Measurements from ENCODE around the gene SH3BP5.

DNA sequence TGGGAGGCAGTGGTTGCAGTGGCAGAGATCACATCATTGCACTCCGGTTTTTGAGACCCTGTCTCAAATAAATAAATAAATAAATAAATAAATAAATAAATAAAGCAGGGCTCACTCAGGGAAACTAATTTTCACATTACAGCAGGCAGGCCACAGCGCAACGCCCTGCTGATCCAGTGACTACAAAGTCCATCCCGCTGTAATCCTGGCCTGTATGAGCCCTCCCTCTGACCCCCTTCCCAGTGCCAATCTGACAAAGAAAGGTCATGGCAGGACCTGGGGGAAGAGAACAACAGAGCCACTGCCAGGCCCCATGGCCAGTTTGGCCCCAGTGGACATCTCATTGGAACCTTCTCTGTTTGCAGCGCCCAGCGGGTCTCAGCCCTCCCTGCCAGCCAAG, 9.3 kb downstream of the SH3BP5 start:
- TF ChIP-seq, protein P1, sequence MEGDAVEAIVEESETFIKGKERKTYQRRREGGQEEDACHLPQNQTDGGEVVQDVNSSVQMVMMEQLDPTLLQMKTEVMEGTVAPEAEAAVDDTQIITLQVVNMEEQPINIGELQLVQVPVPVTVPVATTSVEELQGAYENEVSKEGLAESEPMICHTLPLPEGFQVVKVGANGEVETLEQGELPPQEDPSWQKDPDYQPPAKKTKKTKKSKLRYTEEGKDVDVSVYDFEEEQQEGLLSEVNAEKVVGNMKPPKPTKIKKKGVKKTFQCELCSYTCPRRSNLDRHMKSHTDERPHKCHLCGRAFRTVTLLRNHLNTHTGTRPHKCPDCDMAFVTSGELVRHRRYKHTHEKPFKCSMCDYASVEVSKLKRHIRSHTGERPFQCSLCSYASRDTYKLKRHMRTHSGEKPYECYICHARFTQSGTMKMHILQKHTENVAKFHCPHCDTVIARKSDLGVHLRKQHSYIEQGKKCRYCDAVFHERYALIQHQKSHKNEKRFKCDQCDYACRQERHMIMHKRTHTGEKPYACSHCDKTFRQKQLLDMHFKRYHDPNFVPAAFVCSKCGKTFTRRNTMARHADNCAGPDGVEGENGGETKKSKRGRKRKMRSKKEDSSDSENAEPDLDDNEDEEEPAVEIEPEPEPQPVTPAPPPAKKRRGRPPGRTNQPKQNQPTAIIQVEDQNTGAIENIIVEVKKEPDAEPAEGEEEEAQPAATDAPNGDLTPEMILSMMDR (IDR thresholded peaks at IDR 0.05; ENCODE audit: low read depth, low read length): no peak
- TF ChIP-seq EZH2phosphoT487 (IDR thresholded peaks at IDR 0.05; ENCODE audit: low read depth): no peak
